RWPE1 (cell line): ENCODE results near the gene HS6ST3.

Experiments used
- CTCF ChIA-PET: fragments of 350-600 bp; sonication (Branson Sonifier 250); formaldehyde crosslinking; extraction: SDS; loops from one replicate; lab custom pipeline; 2021; lab: Yijun Ruan, JAX
- POLR2A ChIA-PET: fragments of 400-600 bp; formaldehyde crosslinking; extraction: SDS; loops from one replicate; lab custom pipeline; 2020; ENCODE audit warnings: antibody characterized with exemption; ENCODE audit not compliant: low non-redundant PET; lab: Yijun Ruan, JAX
- DNase-seq: peaks from one replicate; pipeline ENCODE4 v3.0.0; 2012; ENCODE audit warnings: low spot score
- H3K27ac ChIP-seq: fragments of 450-650 bp; 2 replicates; pipeline ENCODE4 v1.5.1; 2017
- CTCF ChIP-seq: fragments of 450-650 bp; conservative IDR thresholded peaks from 2 replicates; pipeline ENCODE4 v1.5.1; 2017; ENCODE audit warnings: low read depth, mild to moderate bottlenecking

HS6ST3 gene

GRCh38 chr13:96342852-96343465, 253.1 kb downstream of the HS6ST3 start:
- no peak for TF ChIP-seq CTCF
- ChIA-PET POLR2A (no interaction called here), CTCF (no interaction called here)
- no peak overlapping the region for H3K27ac ChIP-seq
- DNase-seq: no peak

GRCh38 chr13:96346921-96347320, 257.0 kb downstream of the HS6ST3 start:
- no peak overlapping the region for H3K27ac ChIP-seq
- CTCF ChIA-PET: no interaction called here
- POLR2A ChIA-PET: no interaction called here
- no peak for TF ChIP-seq CTCF
- DNase-seq: no peak

- TF ChIP-seq CTCF: no peak
- CTCF ChIA-PET: no interaction called here
Measured at GRCh38 chr13:96373597-96373996, 283.7 kb downstream of the HS6ST3 start.

GRCh38 chr13:96377835-96378234, 287.9 kb downstream of the HS6ST3 start:
- POLR2A ChIA-PET: no interaction called here
- TF ChIP-seq CTCF: no peak
- CTCF ChIA-PET: no interaction called here
- no peak overlapping the region for H3K27ac ChIP-seq
- no peak for DNase-seq

More at GRCh38 chr13:96373597-96373996, 283.7 kb downstream of the HS6ST3 start:
- POLR2A ChIA-PET: no interaction called here
- H3K27ac ChIP-seq: no peak overlapping the region
- DNase-seq: no peak

GRCh38 chr13:96379967-96380366, 290.1 kb downstream of the HS6ST3 start:
- TF ChIP-seq CTCF: no peak
- no peak for DNase-seq
- POLR2A ChIA-PET: no interaction called here
- CTCF ChIA-PET: no interaction called here
- no peak overlapping the region for H3K27ac ChIP-seq

GRCh38 chr13:96381681-96382080, 291.8 kb downstream of the HS6ST3 start:
- no peak for TF ChIP-seq CTCF
- DNase-seq: no peak
- POLR2A ChIA-PET: no interaction called here
- CTCF ChIA-PET: no interaction called here
- H3K27ac ChIP-seq: no peak overlapping the region
